ENCODE measurements around the gene FYN.

FYN gene

DNA sequence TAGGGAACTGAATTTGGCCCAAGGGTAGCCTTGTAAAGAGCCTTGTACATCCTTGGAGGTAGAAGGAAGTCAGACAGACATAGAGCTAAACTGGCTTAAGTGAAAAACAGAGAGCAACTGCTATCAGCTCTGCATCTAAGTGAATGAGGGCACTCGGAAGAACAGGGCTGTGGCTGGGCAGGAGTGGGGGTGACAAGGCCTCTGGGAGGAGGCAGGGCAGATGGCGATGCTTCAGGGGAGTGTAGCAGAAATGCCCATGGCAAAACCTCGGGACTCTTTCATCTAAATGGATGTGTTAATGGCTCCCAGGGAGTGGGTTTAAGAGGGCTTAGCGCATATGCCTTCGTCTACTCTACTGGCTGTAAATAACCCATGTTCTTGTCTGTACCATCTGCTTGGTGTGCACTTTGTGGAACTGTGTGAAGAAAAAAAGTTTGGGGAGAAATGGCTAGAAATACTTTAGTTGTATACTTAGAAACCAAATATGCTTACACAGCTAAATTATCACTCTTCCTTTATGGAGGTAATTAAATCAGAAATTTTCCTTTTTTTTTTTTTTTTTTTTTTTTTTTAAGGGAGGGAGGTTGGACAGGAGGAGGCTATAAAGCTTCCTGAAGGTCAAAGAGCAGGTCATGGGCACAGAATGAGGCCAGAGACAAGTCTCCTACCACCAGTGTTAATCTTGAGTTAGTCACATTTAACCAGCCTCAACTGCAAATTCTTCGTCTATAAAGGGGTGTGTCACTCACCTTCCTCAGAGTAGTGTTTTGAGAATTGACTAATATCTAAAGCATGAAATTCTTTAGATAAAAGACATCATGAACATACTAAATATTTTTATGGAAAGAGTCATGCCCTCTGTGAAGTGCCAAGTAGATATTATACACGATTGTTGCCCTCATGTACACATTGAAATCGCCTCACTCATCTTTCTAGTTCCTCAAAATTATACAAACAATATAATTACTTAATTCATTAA, 60.9 kb downstream of the FYN start:
- Histone ChIP-seq H3K9me2 (replicated peaks; ENCODE audit: insufficient read depth, low read length) (no peaks in the 10 kb centered on the region), H3K79me2 (ENCODE audit: insufficient read depth, low read length) (no peaks in the 10 kb centered on the region), H3K9ac (ENCODE audit: low read length) (no peak overlapping the region), H3K9me3 (ENCODE audit: insufficient read depth, low read length) (no peaks in the 10 kb centered on the region), H4K20me1 (ENCODE audit: low read depth, low read length) (no peaks in the 10 kb centered on the region), H3K27me3 (ENCODE audit: low read length) (no peaks in the 10 kb centered on the region), H3K27ac (ENCODE audit: low read depth, low read length) (no peak overlapping the region), H3K4me3 (ENCODE audit: insufficient read depth, low read length, poor library complexity, severe bottlenecking) (no peak overlapping the region), H3K4me2 (ENCODE audit: low read depth, low read length, poor library complexity, severe bottlenecking) (no peak overlapping the region), H3K36me3 (ENCODE audit: low read length) (no peaks in the 10 kb centered on the region), H3F3A (ENCODE audit: insufficient read depth) (no peaks in the 10 kb centered on the region), H2AFZ (ENCODE audit: low read depth, low read length, severe bottlenecking) (no peak overlapping the region)
- TF ChIP-seq EZH2phosphoT487 (conservative IDR thresholded peaks at IDR 0.05; ENCODE audit: low read length), result no peak
- TF ChIP-seq, protein P1, sequence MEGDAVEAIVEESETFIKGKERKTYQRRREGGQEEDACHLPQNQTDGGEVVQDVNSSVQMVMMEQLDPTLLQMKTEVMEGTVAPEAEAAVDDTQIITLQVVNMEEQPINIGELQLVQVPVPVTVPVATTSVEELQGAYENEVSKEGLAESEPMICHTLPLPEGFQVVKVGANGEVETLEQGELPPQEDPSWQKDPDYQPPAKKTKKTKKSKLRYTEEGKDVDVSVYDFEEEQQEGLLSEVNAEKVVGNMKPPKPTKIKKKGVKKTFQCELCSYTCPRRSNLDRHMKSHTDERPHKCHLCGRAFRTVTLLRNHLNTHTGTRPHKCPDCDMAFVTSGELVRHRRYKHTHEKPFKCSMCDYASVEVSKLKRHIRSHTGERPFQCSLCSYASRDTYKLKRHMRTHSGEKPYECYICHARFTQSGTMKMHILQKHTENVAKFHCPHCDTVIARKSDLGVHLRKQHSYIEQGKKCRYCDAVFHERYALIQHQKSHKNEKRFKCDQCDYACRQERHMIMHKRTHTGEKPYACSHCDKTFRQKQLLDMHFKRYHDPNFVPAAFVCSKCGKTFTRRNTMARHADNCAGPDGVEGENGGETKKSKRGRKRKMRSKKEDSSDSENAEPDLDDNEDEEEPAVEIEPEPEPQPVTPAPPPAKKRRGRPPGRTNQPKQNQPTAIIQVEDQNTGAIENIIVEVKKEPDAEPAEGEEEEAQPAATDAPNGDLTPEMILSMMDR (IDR thresholded peaks at IDR 0.05; ENCODE audit: insufficient read depth, low read length, poor library complexity, severe bottlenecking), result no peak

DNA sequence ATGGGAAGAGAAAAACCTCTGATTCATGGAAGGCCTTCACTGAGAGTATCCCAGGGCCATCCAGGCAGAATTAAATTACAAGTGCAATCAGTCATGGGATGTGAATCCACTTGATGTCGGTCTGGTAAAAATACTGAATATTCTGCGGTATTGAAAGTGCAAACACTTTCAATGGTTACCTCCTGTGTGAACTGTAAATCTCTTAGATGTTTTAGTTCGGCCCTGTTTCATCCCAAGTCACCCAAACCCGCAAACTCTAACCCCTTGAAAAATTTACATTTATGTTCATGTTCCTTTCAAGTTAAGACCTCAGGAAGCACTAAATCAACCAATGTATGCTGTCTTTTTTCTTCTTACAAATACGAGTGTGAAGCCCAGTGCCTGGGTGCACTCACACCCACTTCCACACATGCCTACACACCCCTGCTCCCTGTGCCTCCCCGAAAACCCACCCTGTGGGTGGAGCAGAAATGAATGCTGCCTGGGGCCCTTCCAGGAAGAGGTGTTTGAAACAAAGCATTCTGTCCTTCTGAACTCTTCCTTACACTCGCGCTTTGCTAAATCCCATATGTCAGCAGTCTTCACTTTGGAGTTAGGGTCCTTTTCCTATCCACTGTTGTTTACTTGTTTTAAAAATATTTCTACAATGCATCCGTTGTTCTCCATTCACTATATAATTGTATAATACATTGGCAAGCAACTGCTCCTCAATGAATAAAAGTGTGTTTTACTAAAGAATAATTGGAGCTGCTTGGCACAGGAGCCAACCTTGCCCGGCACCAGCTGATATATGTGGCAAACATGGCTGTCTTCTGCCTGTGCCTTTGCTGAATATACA, 62.7 kb downstream of the FYN start:
- Histone ChIP-seq H4K20me1 (ENCODE audit: low read depth, low read length) (no peaks in the 10 kb centered on the region), H3K27me3 (ENCODE audit: low read length) (no peaks in the 10 kb centered on the region), H3F3A (ENCODE audit: insufficient read depth) (no peaks in the 10 kb centered on the region), H3K36me3 (ENCODE audit: low read length) (no peaks in the 10 kb centered on the region), H3K4me3 (ENCODE audit: insufficient read depth, low read length, poor library complexity, severe bottlenecking) (no peak overlapping the region), H3K79me2 (ENCODE audit: insufficient read depth, low read length) (no peaks in the 10 kb centered on the region), H3K9me3 (ENCODE audit: insufficient read depth, low read length) (no peaks in the 10 kb centered on the region), H3K9me2 (replicated peaks; ENCODE audit: insufficient read depth, low read length) (no peaks in the 10 kb centered on the region), H2AFZ (ENCODE audit: low read depth, low read length, severe bottlenecking) (no peak overlapping the region), H3K27ac (ENCODE audit: low read depth, low read length) (no peak overlapping the region), H3K4me2 (ENCODE audit: low read depth, low read length, poor library complexity, severe bottlenecking) (no peak overlapping the region), H3K9ac (ENCODE audit: low read length) (no peak overlapping the region)
- TF ChIP-seq, protein P1 (IDR thresholded peaks at IDR 0.05; ENCODE audit: insufficient read depth, low read length, poor library complexity, severe bottlenecking), result no peak

DNA sequence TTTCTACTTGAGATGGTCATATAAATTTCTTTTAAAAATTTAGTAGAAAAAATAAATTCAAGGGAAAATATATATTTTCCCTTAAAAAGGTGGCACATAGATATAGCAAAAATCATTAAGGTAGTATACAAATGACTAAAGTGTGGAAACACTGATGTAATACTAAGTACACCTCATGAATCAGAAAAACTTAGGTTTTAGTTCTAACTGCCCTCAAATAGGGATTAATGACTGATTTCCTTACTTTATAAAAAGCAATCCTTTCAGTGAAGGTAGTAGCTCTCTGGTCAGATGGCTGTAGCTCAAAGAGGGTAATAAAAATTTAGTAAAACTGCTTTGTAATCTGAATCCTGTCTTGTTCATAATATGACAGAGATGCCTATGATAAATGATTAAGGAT, 63.5 kb downstream of the FYN start:
- Histone ChIP-seq H3K9ac (ENCODE audit: low read length) (no peak overlapping the region), H3K4me3 (ENCODE audit: insufficient read depth, low read length, poor library complexity, severe bottlenecking) (no peak overlapping the region), H3K27ac (ENCODE audit: low read depth, low read length) (no peak overlapping the region), H4K20me1 (ENCODE audit: low read depth, low read length) (no peaks in the 10 kb centered on the region), H3K27me3 (ENCODE audit: low read length) (no peaks in the 10 kb centered on the region), H3K79me2 (ENCODE audit: insufficient read depth, low read length) (no peaks in the 10 kb centered on the region), H3K4me2 (ENCODE audit: low read depth, low read length, poor library complexity, severe bottlenecking) (no peak overlapping the region), H3F3A (ENCODE audit: insufficient read depth) (no peaks in the 10 kb centered on the region), H3K9me2 (replicated peaks; ENCODE audit: insufficient read depth, low read length) (no peaks in the 10 kb centered on the region), H3K36me3 (ENCODE audit: low read length) (no peaks in the 10 kb centered on the region), H3K9me3 (ENCODE audit: insufficient read depth, low read length) (no peaks in the 10 kb centered on the region), H2AFZ (ENCODE audit: low read depth, low read length, severe bottlenecking) (no peak overlapping the region)
- TF ChIP-seq EZH2phosphoT487 (conservative IDR thresholded peaks at IDR 0.05; ENCODE audit: low read length), result no peak
- TF ChIP-seq, protein P1 (IDR thresholded peaks at IDR 0.05; ENCODE audit: insufficient read depth, low read length, poor library complexity, severe bottlenecking), result no peak

All from SU-DHL-6 (cell line).